Measurements from ENCODE around the gene SNORC.

GRCh38 chr2:232843834-232844233 is 26.2 kb upstream of the SNORC start:
- TF ChIP-seq, protein P1, sequence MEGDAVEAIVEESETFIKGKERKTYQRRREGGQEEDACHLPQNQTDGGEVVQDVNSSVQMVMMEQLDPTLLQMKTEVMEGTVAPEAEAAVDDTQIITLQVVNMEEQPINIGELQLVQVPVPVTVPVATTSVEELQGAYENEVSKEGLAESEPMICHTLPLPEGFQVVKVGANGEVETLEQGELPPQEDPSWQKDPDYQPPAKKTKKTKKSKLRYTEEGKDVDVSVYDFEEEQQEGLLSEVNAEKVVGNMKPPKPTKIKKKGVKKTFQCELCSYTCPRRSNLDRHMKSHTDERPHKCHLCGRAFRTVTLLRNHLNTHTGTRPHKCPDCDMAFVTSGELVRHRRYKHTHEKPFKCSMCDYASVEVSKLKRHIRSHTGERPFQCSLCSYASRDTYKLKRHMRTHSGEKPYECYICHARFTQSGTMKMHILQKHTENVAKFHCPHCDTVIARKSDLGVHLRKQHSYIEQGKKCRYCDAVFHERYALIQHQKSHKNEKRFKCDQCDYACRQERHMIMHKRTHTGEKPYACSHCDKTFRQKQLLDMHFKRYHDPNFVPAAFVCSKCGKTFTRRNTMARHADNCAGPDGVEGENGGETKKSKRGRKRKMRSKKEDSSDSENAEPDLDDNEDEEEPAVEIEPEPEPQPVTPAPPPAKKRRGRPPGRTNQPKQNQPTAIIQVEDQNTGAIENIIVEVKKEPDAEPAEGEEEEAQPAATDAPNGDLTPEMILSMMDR (IDR thresholded peaks at IDR 0.05): no peak
- TF ChIP-seq POLR2A (IDR thresholded peaks at IDR 0.05): no peak

Data from adrenal gland (tissue), 5 donors.